AG04449 (cell line): ENCODE data around the gene XG.
A peak's percentile ranks its signal among the peaks of the same experiment; 100 is the strongest.
"Not testable (repeated sequence)": the region's sequence is repeated elsewhere in the genome, so short reads cannot be mapped to it uniquely, and the experiment has no call there.

Experiments used
- CTCF ChIA-PET: fragments of 350-600 bp; formaldehyde crosslinking; extraction: SDS; loops from one replicate; lab custom pipeline; 2021; ENCODE audit warnings: antibody characterized with exemption; lab: Yijun Ruan, JAX
- POLR2A ChIA-PET: fragments of 400-600, 350-600 bp; formaldehyde crosslinking; extraction: SDS; loops from one replicate; lab custom pipeline; 2020; ENCODE audit warnings: antibody characterized with exemption, inconsistent platforms; lab: Yijun Ruan, JAX
- DNase-seq: peaks from one replicate; pipeline ENCODE4 v3.0.0-alpha.2; 2010; ENCODE audit warnings: low read depth, low spot score
- H3K4me3 ChIP-seq: 2 replicates; pipeline ENCODE4 v1.5.1; 2011; ENCODE audit warnings: low read depth, mild to moderate bottlenecking, control low read depth, low read length
- TF ChIP-seq, protein P1 (sequence below): IDR thresholded peaks from one replicate; pipeline ENCODE4 v1.5.1; 2011; ENCODE audit warnings: mild to moderate bottlenecking, moderate library complexity, low read length, control low read depth, inconsistent platforms; ENCODE audit not compliant: insufficient read depth; ENCODE audit errors: missing control alignments

XG gene

DNA sequence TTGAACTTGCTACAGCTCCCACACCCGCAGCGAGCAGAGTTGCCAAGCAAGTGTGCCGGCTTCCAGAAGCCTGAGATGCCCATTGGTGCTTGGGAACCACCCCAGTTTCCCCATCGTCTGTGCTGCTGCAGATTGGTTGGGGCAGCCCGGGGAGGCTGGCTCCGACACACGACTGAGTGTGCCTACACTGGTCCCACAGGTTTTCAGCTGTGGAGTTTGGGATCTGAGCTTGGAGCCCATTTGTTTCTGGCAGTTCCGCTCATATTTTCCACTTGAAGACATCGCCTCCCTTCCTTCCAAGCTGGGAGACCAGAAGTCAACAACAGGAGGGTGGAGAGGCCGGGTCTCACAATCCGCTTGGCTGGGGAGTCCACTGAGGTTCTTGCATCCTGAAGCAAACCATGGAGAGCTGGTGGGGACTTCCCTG, at the start of gene XG:
Gene XG, plus strand, starts transcription at position 167 of the 427 bp plus-strand sequence. Its CDS starts 235 bp downstream, at position 402.
- DNase-seq, CTCF ChIA-PET, POLR2A ChIA-PET, H3K4me3 ChIP-seq: not testable (repeated sequence)

DNA sequence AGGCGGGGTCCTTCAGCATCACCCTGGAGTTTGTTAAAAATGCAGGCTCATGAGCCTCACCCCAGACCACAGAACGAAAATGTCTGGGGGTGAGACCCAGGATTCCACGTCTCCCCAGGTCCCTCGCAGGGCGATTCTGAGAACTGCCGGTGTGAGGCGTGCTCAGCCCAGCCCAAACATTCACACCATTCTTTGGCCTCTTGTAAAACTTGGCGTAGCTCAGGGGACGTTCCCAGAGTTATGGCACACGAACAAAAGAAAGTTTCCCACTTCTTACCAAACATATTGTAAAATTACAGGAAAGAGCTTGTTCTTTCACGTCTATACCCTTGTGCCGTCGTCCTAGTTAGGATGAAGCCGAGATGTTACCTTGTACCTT, 47.9 kb upstream of the XG start:
- H3K4me3 ChIP-seq: no peak overlapping the region
- POLR2A ChIA-PET: no interaction called here
- no peak for DNase-seq
- TF ChIP-seq, protein P1, sequence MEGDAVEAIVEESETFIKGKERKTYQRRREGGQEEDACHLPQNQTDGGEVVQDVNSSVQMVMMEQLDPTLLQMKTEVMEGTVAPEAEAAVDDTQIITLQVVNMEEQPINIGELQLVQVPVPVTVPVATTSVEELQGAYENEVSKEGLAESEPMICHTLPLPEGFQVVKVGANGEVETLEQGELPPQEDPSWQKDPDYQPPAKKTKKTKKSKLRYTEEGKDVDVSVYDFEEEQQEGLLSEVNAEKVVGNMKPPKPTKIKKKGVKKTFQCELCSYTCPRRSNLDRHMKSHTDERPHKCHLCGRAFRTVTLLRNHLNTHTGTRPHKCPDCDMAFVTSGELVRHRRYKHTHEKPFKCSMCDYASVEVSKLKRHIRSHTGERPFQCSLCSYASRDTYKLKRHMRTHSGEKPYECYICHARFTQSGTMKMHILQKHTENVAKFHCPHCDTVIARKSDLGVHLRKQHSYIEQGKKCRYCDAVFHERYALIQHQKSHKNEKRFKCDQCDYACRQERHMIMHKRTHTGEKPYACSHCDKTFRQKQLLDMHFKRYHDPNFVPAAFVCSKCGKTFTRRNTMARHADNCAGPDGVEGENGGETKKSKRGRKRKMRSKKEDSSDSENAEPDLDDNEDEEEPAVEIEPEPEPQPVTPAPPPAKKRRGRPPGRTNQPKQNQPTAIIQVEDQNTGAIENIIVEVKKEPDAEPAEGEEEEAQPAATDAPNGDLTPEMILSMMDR: no peak
- CTCF ChIA-PET: no interaction called here

DNA sequence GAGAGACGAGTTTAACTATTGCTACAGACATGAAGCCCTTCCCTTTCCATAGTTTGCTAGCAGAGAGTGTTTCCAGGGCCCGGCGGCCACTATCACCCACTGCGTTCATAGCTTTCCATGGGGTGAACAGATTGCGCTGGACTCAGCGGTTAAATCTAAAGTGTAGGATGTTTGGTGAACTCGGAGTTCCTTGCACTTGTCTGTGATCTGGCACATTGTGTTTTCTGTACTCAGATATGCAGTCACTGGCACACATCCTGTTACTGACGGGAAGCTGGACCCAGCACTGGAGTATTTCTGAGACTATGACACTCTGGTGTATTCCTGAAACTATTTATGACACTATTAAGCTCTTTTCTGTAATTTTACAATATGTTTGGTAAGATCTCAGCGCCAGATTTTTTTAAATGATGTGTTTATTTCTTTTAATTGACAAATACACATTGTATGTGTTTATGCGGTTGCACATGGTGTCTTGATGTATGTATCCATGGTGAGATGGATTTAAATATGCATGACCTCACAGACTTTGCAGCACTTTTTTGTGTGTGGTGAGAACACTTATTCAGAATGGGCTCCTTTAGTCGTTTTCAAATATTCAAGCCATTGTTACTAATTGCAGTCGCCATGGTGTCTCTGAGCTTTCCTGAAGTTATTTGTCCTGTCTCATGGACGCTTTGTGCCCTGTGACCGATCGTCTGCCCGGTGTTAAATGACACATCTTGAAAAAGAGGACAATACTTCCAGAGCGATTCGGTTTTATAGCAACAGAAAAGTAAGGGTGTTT, 46.6 kb upstream of the XG start:
- POLR2A ChIA-PET: no interaction called here
- CTCF ChIA-PET: no interaction called here
- TF ChIP-seq, protein P1: no peak
- H3K4me3 ChIP-seq: no peak overlapping the region
- no peak for DNase-seq

GRCh38 chrX:2707334-2707760, 44.5 kb upstream of the XG start:
- H3K4me3 ChIP-seq: peak overlapping the region; percentile 23
- POLR2A ChIA-PET: no interaction called here
- CTCF ChIA-PET: no interaction called here
- TF ChIP-seq, protein P1: no peak
- DNase-seq: peak; percentile 76

- TF ChIP-seq, protein P1: no peak
- CTCF ChIA-PET: no interaction called here
- H3K4me3 ChIP-seq: no peak overlapping the region
- POLR2A ChIA-PET: no interaction called here
- no peak for DNase-seq
These were observed 43.8 kb upstream of the XG start for GRCh38 chrX:2708021-2708420.

DNA sequence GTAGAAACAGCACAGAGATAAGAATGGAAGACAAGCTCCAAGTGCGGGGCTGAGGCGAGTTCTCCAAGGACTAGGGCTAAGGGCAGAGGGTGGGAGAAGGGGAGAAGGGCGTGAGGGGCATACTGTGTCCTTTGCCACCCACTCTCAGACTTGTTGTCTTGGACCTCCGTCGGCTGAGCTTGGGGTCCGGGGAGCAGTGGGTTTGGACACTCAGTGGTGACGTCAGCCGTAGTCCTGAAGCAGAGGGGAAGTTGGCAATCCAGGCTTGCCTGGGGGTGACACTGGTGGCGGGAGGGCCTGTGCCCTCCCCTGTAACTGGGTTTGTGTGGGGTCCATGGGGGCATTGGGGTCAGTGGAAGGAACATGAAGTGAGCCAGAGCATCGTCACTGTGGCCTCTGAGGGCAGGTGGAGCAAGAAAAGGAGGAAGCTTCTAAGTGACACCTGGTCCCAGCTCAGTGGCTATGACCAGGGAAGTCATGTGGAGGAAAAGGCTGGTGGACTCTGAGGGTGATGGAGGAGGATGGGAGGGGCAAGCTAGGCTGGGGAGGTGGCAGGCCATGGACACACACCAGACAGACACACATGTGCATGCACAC, 43.1 kb upstream of the XG start:
- no peak overlapping the region for H3K4me3 ChIP-seq
- TF ChIP-seq, protein P1: no peak
- ChIA-PET CTCF (no interaction called here), POLR2A (no interaction called here)
- DNase-seq: no peak

GRCh38 chrX:2709556-2709955, 42.3 kb upstream of the XG start:
- ChIA-PET CTCF (no interaction called here), POLR2A (no interaction called here)
- H3K4me3 ChIP-seq: peak overlapping the region; percentile 42

More at GRCh38 chrX:2709556-2709955, 42.3 kb upstream of the XG start:
- no peak for DNase-seq
- TF ChIP-seq, protein P1: no peak
